Measurements from ENCODE around the gene PCDH9.

Gene PCDH9

DNA sequence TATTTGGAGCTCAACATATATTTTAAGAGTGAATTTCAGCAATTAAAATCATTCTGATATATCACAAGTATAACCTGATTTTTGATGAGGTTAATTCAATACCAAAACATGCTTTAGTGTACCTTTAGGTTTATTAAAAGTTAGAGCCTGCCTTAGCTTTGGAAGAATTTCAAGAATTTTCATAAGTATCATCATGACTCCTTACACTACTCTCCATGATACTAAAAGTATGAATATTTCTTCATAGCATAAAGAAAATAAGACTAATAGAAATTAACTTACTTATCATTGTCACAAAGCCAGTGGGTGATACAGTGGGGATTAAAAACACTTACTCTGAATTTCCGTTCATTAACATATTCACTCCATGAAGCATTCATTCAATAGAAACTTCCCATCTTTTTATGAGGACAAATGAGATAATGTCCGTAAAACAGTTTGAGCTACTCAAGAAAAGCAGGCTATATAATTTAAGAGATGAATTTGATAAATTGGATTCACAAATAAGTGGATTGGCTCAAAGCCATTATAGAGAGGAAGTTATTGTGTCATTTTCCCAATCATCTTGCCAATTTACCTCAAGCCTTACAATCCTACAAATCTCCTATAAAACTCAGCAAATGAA is 214.0 kb downstream of the PCDH9 start:
- DNase-seq = no peak

DNA sequence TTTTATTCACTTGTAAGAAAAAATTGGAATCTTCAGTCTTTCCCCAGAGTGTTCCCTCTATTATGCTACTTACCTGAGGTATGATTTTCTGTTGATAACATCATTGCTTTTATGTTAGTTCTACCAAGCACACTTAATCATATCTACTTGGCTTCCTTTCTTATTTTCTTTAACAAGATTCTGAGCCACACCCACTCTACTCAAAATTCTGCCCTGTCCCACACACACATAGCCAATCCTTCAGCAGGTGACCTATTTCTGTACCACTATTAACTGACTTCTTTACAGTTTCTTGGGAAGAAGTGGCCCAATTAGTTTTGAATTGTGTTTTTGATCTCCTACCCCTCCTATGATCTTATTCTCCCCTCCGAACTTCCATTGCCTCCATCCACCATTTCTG is 215.7 kb downstream of the PCDH9 start:
- no peak for DNase-seq

DNA sequence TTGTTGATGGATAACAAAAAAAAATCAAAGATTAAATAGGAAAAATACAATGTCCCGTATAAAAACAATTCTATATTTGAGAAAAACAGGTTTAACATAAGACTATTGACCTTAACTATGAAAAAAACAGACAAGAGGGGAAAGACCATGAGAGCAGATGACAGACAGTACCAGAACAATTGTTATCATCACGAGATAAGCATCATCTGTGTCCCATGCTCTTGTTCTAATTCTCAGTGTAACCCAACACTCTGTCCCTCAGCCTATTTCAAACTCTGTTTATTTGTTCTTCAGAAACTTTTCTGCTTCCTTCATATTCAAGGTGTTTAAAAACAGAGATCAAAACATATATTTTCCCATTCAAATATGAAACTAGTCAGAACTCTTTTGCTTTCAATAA is 216.4 kb downstream of the PCDH9 start:
- DNase-seq = no peak

DNA sequence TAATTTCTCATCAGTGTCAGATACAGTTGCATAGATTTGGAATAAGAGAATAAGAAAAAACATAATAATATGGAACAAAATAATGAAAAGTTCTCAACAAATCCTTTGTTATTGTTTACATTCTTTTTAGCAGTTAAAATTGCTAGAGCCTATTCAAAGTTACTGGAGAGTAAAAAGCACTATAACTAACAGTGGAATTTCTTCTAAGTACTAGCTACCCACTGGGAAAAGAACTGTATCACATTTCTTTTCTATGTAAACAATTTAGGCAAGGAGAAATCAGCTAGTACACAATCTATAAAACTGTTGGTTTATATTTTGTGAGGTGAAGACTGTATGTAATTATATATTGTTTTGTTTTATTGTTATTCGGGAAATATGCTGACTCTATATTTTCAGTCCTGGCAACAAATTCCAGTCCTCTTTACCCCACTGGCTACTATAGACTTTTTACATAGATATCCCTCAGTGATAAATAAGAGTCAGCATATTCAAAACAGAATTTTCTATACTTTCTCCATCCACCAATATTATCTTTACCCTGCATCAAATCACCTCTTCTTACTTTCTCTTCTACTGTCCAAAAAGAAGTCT is 222.0 kb downstream of the PCDH9 start:
- no peak for DNase-seq

DNA sequence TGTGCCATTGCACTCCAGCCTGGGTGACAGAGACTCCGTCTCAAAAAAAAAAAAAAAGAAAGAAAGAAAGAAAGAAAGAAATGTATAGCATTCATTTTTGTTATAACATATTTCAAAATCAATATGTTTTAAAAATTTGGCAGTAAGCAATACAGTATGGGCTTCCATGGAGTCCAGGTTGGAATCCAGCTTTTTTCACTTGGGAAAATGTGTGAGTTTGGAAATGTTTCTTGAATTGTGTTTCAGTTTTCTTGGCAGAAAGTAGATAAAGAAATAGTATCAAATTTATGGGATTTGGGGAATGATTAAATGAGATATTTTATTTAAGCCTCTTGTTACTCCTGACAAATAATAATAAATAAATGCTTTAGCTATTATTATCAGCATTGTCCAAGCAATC is 225.6 kb downstream of the PCDH9 start:
- no peak for DNase-seq

DNA sequence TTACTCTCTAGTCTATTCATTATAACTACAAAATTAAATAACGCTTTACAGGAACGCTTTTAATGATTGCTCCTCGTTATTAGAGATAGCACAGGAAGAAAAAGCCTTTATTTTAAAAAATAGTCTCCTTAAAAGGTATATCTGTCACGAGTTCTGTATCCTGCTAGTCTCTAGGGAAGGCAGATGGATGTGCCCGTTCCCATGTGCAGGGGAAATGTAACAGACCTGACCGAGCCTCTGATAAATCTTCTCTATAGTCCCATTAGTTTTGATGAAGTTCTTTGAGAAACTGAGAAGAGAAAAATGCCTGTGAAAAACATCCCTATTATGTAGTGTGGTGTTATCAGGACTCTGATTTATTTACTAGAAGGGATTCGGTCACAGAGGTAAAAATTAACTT is 226.4 kb downstream of the PCDH9 start:
- no peak for DNase-seq

DNA sequence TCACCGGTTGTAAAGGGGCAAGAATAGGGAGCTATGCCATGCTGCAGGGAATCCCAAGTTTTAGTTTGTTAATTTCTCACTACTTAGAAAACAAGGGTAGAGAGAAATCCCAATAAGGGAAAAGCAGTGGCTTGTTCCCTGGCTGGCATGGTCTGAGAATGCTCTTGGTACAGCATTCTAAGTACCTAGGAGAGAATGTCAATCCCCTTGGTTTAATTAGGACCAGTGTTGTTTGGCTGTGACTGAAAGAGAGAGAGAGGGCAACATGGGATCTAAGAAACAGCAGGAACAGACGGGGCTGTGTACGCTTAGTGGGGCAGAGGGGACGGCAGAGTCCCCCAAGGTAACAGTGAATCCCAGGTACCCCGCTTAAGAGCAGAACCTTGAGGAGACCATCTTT is 228.8 kb downstream of the PCDH9 start:
- no peak for DNase-seq

DNA sequence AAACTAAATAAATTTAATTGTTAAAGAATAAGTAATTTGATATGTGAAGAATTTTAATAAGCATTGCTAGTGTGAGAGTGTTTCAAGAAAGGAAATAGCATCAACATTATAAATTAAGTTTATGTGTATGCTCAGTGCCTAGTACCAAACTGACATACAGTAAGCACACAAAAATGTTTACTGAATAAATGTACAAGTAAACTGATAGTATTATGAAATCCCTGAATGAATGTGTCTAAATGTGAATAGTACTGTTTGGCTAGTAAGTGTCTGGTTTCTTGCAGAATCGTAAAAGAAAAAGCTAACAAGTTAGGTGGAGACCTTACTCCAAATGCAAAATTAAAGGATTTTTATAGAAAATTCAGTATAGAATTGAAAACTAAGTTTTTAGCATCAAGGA is 233.6 kb downstream of the PCDH9 start:
- no peak for DNase-seq

DNA sequence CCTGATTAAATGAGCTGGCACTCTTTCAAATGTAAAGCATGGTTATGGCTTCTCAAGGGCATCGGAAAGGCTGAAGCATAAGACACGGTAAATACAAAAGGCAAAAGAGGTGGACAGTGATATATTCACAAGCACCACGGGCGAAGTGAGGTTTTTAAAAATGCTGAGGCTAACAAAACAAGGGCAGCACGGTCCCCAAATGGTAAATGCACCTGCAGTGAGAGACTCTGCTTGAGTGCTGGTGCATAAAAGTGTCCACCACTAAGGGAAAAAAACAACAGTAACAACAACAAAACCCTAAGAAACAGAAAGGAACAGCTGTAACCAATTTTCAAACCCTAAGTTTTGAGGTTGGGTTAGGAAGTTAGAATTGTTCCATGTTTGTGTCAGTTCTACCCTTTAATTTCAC is 234.9 kb downstream of the PCDH9 start:
- DNase-seq = no peak

DNA sequence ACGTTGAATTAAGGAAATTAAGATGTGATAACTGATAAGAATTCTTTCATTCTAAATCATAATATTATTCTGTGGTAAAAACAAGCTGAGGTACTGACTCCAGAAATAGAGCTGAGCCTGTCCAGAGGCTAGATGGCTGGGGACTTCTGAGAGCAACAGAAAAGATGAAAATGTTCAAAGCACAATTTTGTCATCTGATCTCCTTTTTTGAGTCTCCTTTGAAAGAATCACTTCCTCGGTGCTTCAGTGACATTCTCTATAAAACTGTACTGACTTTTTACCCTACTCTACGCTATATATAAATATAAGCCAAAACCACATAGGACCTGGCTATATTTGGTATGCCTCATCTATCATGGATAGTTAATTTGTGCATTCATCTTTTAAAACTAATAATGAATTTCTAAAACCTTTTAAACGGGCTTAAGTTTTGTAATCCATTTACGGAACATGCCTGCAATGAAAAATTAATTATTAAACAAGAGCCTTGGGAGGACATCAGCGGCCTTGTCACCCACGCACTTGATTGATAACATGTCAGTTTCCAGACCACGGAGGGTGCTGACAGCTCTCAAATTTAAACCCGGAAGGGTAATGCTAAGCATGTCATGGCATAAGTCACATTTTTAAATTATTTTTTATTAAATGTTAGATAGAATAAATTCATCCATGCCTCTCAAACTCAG is 235.5 kb downstream of the PCDH9 start:
- DNase-seq = no peak

DNA sequence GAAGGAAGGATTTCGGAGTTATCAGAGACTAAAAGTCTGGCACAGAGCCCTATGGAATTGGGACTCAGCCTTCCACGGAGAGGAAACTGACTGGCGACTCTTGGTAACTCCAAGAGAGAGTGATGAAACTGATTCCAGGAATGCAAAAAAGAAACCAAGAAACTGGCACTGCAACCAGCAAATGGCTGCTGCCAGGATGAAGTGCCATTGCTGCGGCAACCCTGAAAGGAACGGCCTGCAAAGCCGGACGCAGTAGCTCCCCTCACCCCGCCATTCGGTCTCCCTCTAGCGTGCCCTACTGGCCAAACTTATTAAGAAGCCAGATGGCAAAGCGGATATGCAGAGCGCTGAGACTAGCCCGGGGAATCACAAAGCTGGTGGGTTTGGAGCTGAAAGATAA is 236.0 kb downstream of the PCDH9 start:
- DNase-seq = no peak

DNA sequence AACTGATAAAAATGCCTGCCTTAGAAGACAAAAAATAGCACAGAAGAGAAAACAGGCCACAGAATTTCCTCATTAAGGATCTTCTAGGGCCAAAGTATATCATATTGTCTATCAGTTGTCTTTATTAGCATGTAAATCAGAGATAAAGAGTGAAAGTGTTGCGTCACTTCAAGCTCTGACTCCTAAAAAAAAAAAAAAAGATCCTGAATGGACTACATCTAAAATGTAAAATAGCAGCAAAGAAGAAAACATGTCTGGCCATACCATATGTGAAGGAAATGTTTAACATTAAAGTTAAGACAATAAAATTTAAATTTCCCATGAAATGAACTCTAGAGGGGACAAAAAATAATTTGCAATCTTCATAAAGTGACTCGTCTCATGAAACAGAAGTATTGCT is 237.4 kb downstream of the PCDH9 start:
- DNase-seq = no peak

DNA sequence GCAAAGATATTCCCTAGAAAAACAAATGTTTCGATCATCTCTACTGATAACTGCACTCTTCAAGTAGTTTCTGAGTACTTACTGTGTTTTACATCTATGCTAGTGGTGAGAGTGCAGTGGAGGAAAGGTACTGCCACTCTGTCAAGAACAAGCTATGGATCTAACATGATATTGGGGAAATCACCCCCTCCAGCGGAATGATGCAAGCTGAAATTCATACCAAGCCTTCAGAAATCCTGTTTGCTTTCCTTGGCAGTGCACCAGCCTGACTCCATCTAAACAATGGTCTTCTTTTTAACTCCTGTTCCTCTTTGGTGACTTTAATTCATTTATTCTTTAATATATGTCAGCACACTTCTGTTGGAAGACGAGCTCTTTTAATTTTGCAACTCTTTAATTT is 238.0 kb downstream of the PCDH9 start:
- no peak for DNase-seq

DNA sequence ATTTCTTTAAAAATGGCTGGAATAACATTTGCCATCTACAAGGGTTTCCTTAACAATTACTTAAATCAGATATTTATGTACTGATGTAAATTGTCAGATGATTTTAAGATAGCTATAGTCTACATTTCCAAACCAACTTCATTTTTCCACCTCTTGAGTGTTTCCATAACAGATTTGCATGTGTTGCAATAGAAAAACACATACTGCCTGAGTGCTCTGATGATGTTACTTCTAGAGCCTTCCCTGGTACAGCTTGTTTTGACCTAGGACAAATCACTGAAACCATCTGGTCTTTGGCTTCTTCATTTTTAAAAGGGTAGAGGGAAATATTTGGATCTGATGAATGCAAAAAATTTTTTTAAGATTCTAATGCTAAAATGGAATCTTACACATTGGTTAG is 245.9 kb downstream of the PCDH9 start:
- DNase-seq = no peak

DNA sequence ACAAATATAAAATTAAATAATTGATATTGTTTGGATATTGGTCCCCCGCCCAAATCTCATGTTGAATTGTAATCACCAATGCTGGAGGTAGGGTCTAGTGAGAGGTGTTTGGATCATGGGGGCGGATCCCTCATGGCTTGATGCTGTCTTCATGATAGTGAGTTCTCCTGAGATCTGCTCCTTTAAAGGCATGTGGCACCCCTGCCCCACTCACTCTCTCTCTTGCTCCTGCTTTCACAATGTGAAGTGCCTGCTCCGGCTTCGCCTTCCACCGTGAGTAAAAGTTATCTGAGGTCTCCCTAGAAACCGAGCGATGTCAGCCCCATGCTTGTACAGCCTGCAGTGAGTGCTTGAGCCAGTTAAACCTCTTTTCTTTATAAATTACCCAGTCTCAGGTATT is 248.2 kb downstream of the PCDH9 start:
- DNase-seq = no peak

DNA sequence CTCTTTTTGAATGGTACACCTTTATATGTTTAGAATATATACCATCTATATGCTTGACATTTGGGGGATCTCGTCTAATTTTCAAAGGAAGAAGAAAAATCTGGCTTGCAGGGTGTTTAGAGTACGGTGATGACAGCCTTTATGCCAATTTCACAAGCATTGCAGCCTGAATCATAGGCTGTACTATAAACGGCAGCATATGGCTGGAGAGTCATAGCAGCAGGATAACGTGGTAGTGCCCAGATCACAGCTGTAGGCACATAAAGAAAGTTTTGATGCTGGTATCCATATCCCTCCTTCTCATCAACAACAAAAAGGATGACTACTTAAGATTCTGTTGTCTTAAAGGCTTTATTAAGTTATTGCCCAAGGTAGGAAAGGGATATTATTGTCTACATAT is 253.0 kb downstream of the PCDH9 start:
- no peak for DNase-seq

DNA sequence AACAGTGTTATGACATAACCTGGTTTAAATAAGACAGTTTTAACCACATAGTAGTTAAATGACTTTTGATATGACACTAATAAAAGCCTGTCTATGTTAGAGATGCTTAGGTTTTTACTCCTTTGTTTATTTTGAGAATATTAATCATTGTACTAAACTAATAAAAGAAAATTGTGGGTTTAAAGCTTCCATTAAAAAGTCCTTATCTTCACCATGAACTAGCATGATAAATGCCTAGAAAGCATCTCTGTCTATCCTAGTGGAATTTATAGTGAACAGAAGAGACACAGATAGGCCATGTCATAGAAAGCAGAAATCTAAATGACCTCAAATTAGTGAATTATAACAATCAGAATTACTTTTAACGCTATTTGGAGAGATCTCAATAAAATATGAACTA is 255.2 kb downstream of the PCDH9 start:
- no peak for DNase-seq

DNA sequence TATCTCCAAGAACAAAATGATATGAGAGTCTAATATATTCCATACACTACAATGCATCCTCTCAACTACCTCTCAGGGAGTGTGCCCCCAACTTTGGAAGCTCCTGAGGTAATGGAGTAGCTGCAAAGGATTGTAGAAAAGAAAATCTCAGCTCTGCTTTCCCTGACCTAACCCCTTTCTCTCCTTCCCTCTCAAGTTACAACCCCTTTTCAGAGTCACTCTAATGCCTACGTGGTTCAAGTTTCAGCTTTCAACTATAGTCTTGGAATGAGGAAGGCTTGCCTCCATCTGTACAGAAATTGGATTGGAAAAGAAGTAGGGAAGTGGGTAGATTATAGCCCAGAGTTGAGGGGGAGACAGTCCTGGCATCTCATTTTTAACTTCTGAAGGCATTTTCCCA is 256.0 kb downstream of the PCDH9 start:
- no peak for DNase-seq

DNA sequence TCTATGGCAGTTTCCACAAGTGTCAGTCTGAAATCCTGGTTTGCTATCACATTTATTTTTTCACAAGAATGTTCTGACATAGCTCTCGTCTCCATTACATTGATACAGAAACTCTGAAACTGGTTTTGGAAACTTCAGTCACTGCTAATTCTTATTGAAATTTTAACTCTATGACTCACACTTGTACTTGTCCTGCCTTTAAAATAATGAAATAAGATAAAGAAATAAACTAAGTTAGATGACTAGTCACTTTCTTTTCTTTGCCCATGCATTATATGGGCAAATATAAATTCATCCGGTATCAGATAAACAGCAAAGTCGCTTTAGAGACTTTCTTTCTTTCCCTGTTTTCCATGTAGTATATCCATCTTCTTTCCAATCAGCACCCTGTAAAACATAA is 257.5 kb downstream of the PCDH9 start:
- no peak for DNase-seq

DNA sequence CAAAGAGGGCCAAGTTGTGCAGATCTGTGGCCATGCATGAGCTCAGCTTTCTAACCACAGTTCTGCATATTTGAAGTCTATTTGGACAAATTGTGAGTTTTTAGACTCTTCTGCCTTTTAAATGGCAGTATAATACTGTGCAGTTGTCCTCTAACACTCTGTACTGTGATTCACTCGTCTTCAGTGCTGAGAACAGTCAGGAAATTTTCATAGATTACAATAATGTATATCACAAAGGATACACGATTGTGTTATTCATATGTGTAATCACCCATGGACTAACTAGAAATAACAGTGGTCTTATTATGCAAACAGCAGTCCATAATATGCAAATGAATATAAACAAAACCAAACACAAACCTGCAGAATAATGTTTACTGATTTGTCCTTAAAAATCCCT is 259.1 kb downstream of the PCDH9 start:
- no peak for DNase-seq

DNA sequence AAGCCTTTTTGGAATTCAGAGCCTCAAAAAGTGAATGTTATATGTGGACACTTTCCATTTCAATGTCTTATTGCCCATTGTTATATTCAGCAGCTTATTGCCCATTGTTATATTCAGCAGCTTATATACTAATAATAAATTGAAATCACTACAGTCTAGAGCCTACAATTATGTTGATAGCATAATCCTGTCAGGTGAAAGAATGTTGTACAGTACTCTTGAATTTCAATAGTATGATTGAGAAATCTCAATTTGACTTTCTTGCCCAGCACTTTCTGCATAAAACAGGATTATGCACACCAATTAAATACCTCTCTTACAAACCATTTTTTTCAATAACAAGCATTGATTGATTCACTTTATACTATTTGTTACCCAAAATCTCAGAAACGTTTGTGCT is 260.8 kb downstream of the PCDH9 start:
- no peak for DNase-seq

DNA sequence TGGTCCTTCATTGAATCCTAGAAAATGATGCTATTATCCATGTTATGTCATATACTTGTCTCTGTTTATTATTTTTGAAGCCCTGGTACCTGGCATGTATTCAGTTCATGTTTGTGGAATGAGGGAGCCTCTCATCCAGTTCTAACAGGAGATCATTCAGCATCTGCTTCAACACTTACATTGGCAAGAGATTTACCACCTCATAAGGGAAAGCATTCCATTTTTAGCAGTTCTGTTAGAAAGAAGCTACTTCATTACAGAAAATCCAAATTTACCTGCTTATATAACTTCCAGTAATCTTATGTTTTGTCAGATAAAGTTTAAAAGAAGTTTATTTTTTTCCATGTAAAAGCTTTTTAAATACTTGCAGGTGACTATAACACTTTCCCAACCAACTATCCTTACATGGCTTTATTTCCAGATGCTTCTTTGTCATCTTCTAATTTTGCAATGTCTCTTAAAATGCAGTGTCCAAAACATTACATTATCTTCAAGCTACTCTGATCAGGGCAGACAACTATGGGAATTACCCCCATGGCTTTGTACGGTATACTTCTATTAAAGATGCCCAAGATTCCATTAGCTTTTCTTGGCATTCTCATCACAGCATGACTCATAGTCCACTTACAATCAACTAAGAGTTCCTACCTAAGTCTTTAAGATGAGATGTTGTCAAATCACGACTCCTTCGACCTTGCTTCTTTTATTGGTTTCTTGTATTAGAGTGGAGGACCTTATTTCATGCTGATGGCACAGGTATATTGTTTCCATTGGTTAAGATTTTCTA is 262.1 kb downstream of the PCDH9 start:
- no peak for DNase-seq

DNA sequence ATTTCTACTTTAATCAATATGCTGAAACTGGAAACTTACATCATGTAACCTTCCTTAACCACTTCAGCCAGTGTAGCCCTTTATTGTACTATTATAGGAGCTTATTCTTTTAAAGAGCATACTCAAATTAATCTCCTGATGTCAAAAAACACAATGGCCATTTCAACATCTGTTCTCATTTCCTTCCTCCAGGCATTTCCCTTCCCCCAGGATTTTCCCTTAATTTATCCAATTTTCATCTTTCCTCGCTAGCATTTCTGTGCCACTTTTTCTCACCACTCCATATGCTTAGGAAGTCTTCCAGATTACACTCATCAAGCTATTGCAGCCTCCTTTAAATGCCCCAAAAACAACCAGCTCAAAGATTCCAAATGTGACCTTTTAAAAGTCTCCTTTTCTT is 265.0 kb downstream of the PCDH9 start:
- DNase-seq = no peak

DNA sequence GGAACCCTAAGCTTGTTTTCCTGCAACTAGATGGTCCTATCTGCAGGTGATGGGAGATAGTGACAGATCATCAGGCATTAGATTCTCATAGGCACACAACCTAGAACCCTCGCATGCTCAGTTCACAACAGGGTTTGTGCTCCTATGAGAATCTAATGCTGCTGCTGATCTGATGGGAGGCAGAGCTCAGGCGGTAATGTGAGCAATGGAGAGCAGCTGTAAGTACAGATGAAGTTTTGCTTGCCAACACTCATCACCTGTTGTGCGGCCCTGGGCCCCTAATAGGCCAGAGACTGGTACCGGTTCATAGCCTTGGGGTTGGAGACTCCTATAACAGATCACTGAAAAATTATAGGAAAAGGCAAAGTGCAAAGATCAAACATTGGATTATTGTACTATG is 267.2 kb downstream of the PCDH9 start:
- DNase-seq = no peak
